Eye (tissue), 1 donor: ENCODE results near the gene TMEM26.

Experiments used
- DNase-seq: peaks from one replicate; pipeline ENCODE4 v3.0.0-alpha.2; 2015

The TMEM26 gene

DNA sequence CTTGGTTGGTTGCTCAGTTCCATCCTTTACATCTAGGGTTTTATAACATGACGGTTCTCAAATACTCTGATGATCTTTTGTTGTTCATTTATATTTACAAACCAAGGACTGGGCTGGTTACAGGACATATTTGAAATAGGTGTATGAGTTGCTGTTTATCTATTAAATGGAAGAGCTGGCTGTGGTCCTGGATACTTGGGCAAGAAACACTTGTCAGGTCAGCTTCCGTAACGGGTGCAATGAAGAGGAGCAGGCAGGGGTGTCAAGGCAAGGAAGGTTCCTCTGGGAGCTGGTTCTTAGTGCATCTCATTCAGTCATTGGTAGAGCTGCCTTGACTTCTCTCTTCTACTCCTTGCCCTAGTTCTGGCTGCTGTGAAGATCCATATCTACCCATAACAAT, 4.8 kb upstream of the TMEM26 start:
- DNase-seq = no peak

DNA sequence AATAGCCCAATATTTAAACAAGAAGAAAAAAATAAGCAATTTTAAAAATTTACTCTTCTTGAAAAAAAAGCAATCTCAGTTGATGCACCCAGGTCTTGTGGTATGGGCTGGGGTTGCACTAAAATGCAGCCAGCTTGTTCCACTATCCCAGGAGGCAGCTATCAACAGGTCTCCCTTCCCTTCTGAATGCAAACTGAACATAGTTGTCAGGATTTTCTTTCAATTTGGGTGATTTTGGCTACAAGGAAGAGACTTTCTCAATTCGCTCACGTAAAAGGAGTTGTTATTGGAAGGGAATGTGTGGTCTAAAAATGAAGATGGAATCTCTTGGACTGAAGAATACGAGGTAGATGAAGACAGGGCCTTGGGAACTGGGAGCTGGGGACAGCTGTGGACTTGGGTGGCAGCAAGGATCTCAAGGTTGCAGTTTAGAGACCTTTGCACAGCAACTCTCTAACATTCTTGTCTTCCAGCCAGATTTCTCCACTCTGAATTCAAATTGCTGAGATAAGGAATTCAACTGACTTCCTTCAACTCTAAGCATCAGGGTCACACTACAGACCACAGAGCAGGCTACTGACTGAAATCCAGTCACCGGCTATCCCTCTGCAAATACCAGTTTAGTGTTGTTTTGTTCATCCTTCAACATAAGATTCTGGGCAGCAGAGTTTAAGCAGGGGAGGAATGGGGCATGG, 3.1 kb upstream of the TMEM26 start:
- no peak for DNase-seq

- no peak for DNase-seq
Observed at GRCh38 chr10:61455656-61456055, 2.5 kb upstream of the TMEM26 start.

- no peak for DNase-seq
Observed at GRCh38 chr10:61454541-61454940, 1.4 kb upstream of the TMEM26 start.

DNA sequence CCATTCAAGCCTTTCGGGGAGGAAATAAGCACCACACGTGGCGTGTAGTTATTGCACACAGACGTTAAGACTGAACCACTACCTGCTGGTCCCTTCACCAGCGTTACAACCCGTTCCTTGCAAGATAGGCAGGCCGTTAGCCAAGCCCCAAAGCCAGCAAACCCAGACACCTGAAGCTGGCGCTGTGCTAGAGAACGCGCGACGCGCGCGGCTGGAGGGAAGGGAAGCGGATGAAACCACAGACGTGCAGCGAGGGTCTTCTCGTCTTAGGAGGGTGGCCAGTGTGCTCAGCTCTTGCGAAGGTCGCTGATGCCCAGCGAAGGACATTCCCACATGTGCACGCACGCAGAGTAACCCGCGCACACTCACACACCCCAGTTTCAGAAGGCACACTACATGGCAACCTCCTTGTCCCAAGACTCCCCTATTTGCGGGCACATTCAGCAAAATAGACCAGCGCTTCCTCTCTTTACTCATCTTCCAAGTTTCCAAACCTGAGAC, 980 bp downstream of the TMEM26 start:
- peak; percentile 70 for DNase-seq

DNA sequence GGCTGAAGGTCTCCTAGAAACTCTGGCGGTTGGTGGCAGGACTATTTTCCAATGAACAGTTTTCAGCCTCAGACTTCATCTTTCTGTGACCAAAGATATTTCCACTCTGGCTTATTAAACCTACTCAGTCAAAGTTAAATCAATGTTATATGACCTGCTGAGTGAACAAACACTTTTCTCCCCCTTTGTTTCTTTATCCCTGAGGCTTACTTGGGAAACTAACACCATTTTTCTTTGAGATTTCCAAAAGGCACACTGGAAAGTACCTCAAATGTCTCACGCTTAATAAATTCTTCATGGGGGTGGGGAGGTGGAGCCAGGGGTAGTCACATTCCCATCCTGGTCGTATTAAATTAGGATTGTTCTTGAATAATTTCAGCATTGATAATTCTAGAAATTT, 1.8 kb downstream of the TMEM26 start:
- DNase-seq = no peak

- DNase-seq = no peak
Observed at GRCh38 chr10:61448841-61449600, 4.2 kb downstream of the TMEM26 start.

DNA sequence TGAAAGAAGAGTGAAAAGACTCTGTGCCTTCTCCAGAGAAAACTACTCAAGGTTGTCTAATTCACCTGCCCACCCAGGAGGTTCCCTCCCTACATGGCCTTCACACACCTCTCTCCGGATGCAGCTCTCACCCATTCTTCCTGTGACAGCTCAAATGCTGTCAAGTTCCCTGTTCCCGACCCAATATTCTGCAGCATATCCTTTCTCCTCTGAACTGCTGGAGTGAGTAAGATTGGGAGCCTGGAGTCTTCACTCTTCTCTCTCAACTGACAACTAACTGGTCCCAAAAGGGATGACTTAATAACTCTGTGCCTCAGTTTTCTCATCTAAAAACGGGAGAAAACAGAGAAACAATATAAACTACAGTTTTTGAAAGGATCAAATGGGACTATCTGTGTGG, 5.1 kb downstream of the TMEM26 start:
- DNase-seq = no peak

DNA sequence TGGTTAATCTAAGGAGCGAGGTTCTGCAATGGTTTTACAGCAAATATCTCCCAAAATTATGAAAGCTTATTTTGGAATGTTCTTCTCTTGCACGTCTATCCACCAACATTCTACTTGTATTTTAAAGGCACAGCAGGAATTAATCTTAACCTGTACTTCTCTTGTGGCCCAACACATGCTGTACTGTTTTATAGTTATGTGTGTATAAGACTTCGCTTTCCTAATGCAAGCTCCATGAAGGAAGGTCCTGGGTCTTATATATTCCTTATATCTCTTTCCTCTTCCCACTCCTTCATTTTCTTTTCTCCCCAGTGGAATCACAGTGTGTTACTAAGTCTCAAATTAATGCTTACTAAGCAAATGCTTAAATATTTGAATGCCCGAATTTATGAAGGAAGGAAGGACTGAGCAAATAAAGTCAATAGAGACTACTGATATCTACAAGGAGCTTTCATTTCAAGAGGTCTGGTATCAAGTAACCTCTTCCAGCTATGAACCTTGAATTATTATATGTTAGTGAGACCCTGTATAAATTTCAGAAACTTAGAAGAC, 14.0 kb downstream of the TMEM26 start:
- no peak for DNase-seq

DNA sequence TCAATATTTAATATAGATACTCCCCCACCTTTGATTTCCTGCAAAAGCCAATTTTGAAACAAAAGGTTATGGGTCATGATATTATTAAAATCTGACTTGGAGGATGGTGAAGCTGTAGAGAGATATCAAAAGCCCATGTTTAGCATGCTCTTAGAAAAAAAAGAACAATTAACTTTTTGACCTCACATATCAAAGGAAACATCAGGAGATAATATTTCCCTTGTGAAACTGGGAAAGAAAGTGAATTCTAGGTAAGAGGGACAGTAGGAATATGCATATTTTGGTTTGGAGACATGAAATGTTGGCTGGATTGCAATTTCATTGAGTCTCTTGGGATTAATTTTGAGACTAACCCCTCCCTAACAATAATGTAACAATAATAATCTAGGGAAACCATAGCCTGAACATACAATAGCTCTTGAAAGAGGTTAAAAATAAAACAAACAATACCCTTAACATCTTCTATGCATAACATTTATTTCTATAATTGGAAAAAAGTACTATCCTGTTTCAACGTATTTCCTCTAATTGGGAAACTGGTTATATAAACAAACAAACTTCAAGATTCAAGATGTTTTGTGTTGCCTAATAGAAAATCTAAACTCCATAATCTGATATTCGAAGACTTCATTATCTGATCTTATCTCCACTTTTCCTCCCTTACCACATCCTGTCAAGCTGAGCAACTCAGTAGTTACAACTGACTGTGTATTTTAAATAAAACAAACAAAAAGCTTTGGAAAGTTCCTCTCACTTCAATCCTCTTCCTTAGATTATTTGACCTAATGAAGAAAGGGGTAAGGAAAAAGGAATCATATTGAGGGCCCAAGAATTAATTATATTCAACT, 14.8 kb downstream of the TMEM26 start:
- DNase-seq = no peak

GRCh38 chr10:61423178-61423577, 30.0 kb downstream of the TMEM26 start:
- no peak for DNase-seq

GRCh38 chr10:61417661-61418060, 35.5 kb downstream of the TMEM26 start:
- DNase-seq = no peak

GRCh38 chr10:61415824-61416223, 37.4 kb downstream of the TMEM26 start:
- DNase-seq = no peak

GRCh38 chr10:61411706-61412105, 41.5 kb downstream of the TMEM26 start:
- peak; percentile 18 for DNase-seq

DNA sequence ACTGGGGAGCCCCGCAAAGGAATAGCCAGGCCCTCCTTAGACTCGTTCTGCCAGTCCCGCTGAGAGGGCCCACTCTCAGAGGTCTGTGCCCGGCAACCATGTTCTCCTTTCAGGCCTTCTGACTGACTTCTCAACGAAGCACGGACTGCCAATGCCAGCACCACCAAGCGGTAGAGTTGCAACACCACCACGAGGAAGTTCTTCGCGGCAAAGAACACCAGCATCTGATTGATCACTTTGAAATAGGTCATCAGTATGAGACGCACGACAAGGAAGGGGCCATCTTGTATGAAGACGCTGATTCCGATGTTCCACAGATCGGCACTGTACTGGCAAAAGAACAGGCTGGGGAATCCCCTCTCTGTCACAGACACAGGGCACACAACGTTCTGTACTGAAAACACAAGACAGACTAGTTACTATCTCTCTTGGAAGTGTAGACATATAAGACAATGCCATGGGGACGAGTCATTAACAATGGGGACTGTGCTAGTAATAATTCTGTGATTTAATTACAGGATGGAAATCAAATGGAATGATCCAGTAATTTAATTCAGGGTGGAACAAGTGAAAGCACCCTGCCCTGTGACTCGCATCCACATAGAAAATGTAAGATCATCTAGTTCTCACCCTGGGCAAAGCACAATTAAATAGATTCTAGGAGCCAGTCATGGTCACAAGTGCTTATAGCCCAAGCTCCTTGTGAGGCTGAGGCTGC, 42.7 kb downstream of the TMEM26 start:
- DNase-seq = no peak

- DNase-seq = no peak
Observed at GRCh38 chr10:61409157-61409556, 44.0 kb downstream of the TMEM26 start.

GRCh38 chr10:61408105-61408504, 45.1 kb downstream of the TMEM26 start:
- peak; percentile 10 for DNase-seq

DNA sequence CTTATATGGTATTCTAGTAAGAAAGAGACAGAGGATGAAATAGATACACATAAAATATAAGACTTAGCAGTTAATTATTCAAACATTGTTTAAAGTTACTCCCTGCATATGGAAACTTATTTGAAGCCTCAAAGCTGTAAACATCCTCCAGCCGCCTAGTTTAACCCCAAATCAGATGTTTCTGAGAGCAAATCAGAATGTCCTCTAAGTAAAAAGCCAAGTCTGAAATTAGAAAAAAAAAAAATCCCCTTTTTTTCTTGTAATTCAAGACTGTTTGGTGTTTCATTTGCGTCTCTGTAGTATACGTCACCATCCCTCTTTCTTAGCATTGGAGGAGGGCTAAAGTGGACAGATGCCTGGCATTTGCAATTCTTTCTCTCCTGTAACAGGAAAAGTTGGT, 46.4 kb downstream of the TMEM26 start:
- peak; percentile 6 for DNase-seq

- peak; percentile 8 for DNase-seq
Observed at GRCh38 chr10:61406242-61406641, 46.9 kb downstream of the TMEM26 start.

DNA sequence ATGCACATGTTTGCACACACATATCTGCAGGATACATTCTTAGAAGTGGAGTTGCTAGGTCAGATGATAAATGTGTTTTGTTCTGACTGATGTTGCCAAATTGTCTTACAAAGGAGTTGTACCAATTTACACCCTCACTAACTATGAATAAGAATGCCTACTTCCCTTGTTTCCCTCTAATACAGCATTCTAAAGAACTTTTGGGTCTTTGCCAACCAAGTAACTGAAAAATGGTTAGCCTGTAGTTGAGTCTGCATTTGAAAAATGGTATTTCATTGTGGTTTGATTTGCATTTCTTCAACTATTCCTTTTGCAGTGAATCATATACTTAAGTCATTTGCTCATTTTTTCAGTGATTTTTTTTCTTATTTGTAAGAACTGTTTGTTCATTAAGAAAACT, 48.4 kb downstream of the TMEM26 start:
- peak; percentile 5 for DNase-seq

DNA sequence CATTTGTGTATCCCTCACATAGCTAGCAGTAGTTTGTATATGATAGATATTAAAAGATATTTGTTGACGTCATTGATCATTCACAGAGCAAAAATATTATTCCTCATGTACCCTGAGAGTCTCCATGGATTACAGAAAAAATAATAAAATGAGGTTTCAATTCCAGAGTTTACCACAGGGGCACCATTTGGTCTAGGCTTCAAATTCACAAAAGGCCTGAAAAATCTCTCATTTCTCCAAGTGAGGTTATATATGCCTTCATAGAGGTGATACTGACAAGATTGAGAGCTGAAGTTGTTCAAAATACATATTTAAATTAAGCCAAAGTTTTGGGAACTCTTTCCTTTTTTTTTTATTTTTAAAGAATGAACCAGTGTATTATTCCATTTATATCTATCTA, 52.7 kb downstream of the TMEM26 start:
- no peak for DNase-seq

GRCh38 chr10:61399406-61399805, 53.8 kb downstream of the TMEM26 start:
- DNase-seq = no peak
